Cardiac muscle cell (in vitro differentiated cells and primary cell): ENCODE measurements around the gene ACOX3. TPM values are rescaled to one million over a fixed set of nuclear protein-coding genes. Genes with fewer than 3 reads are reported as not detected.

Source experiments
- DNase-seq, 2 donors: peaks; one replicate each; pipeline versions ENCODE4 v3.0.0 to v3.0.0-alpha.2; 2010 to 2017; ENCODE audit warnings: low read depth in 1 of 2, low spot score in 1 of 2
- H3K27ac ChIP-seq: fragments of 200-600 bp; sonication (generic); 2 replicates; pipeline ENCODE4 v1.5.1; 2016
- H3K27me3 ChIP-seq: fragments of 200-600 bp; sonication (generic); 2 replicates; pipeline ENCODE4 v1.6.0; 2016; ENCODE audit warnings: control low read depth
- H3K36me3 ChIP-seq: fragments of 200-600 bp; sonication (generic); 2 replicates; pipeline ENCODE4 v1.5.1; 2016; ENCODE audit warnings: control low read depth
- H3K4me1 ChIP-seq: fragments of 200-600 bp; sonication (generic); 2 replicates; pipeline ENCODE4 v1.8.1; 2017; ENCODE audit warnings: low read depth, mild to moderate bottlenecking, mixed run types
- H3K4me3 ChIP-seq: fragments of 200-600 bp; sonication (generic); 2 replicates; pipeline ENCODE4 v1.5.1; 2016; ENCODE audit warnings: mild to moderate bottlenecking
- H3K9me3 ChIP-seq: fragments of 200-600 bp; sonication (generic); 2 replicates; pipeline ENCODE4 v1.5.1; 2017; ENCODE audit warnings: low read depth, mild to moderate bottlenecking, control low read depth
- CTCF ChIP-seq: IDR thresholded peaks from 2 replicates; pipeline ENCODE4 v1.5.1; 2012; ENCODE audit warnings: low read depth, mild to moderate bottlenecking, low read length
- polyA plus RNA-seq: library from polyadenylated mRNA; unstranded; fragments of >200 nt; fragmentation: Nextera tagmentation; extraction: Ambion mirVana; gene quantifications from 2 replicates; pipeline ENCODE4 v1.2.1, GENCODE V29; 2016
- total RNA-seq: library from RNA; depleted of rRNA; stranded (reverse); fragments of >200 nt; gene quantifications from 2 replicates; pipeline ENCODE4 v1.2.3, GENCODE V29; 2016

The ACOX3 gene
- total and polyA plus RNA-seq, 2 experiments from 2014 or later = 19.1 to 38.7 TPM

GRCh38 chr4:8470451-8471024 is 30.0 kb upstream of the ACOX3 start:
- no peak for DNase-seq
- no peaks in the 10 kb centered on the region for H3K9me3 ChIP-seq
- no peak overlapping the region for H3K27ac ChIP-seq
- H3K36me3 ChIP-seq = peaks cover 12% of the 10 kb centered on the region
- no peaks in the 10 kb centered on the region for H3K27me3 ChIP-seq
- H3K4me3 ChIP-seq = no peak overlapping the region
- no peaks in the 10 kb centered on the region for H3K4me1 ChIP-seq
- TF ChIP-seq CTCF = no peak

GRCh38 chr4:8469550-8469949 is 29.0 kb upstream of the ACOX3 start:
- peaks cover 12% of the 10 kb centered on the region for H3K36me3 ChIP-seq
- no peak for TF ChIP-seq CTCF
- H3K27me3 ChIP-seq = no peaks in the 10 kb centered on the region
- peaks cover 5% of the 10 kb centered on the region for H3K4me1 ChIP-seq
- no peak overlapping the region for H3K4me3 ChIP-seq
- no peaks in the 10 kb centered on the region for H3K9me3 ChIP-seq
- no peak overlapping the region for H3K27ac ChIP-seq
- DNase-seq = no peak

- Histone ChIP-seq H3K9me3 (no peaks in the 10 kb centered on the region), H3K36me3 (peaks cover 12% of the 10 kb centered on the region), H3K4me1 (peaks cover 11% of the 10 kb centered on the region), H3K27ac (no peak overlapping the region), H3K4me3 (no peak overlapping the region), H3K27me3 (no peaks in the 10 kb centered on the region)
- peak; percentile 96 for TF ChIP-seq CTCF
- peak; percentile 73 to 75 for DNase-seq
These were observed 28.4 kb upstream of the ACOX3 start for GRCh38 chr4:8468746-8469535.

GRCh38 chr4:8467016-8467415 is 26.5 kb upstream of the ACOX3 start:
- H3K36me3 ChIP-seq = peaks cover 12% of the 10 kb centered on the region
- no peak for DNase-seq
- TF ChIP-seq CTCF = no peak
- no peaks in the 10 kb centered on the region for H3K27me3 ChIP-seq
- H3K9me3 ChIP-seq = no peaks in the 10 kb centered on the region
- no peak overlapping the region for H3K27ac ChIP-seq
- H3K4me3 ChIP-seq = no peak overlapping the region
- peaks cover 18% of the 10 kb centered on the region for H3K4me1 ChIP-seq

- peak overlapping the region; percentile 23 for H3K27ac ChIP-seq
- H3K4me1 ChIP-seq = peaks cover 18% of the 10 kb centered on the region
- H3K36me3 ChIP-seq = peaks cover 12% of the 10 kb centered on the region
- TF ChIP-seq CTCF = no peak
- no peak for DNase-seq
- no peaks in the 10 kb centered on the region for H3K27me3 ChIP-seq
- no peak overlapping the region for H3K4me3 ChIP-seq
- no peaks in the 10 kb centered on the region for H3K9me3 ChIP-seq
These were observed 25.4 kb upstream of the ACOX3 start for GRCh38 chr4:8465615-8466611.
